ENCODE data around the gene HSCB.

DNA sequence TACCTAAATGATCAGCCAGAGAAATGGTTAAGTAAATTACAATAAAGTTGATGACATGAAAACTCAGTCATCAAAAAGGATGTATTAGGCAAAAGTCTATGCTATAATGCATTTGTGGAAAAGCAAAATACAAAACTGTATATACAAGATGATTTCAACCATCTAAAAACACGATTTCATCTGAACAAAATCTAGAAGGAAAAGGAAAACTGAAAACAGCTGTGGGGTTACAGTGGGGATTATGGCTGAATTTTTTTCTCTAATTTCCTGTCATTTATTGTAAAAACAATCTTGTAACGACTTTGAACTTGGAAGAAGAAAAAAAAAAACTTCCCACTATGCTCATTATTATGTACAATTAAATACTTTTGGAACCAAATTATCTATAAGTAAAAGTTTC lies 30.5 kb upstream of the HSCB start:
- TF ChIP-seq POLR2AphosphoS5 (IDR thresholded peaks at IDR 0.05; ENCODE audit: borderline replicate concordance, low read depth, low read length), result no peak
- TF ChIP-seq EZH2 (IDR thresholded peaks at IDR 0.05), result no peak
